Measurements from ENCODE around the gene SGK1.

GRCh38 chr6:134267917-134268361 is 50.0 kb downstream of the SGK1 start:
- TF ChIP-seq CTCF (IDR thresholded peaks at IDR 0.05) (no peak), POLR2A (IDR thresholded peaks at IDR 0.05) (no peak)
